CD4-positive, alpha-beta T cell (primary cell): ENCODE results near the gene EML6. TPM values are rescaled to one million over a fixed set of nuclear protein-coding genes. Genes with fewer than 3 reads are reported as not detected.

Experiments
- ATAC-seq: fragments of 200-7000 bp; cut with Tn5 transposase; one replicate; pipeline ENCODE4 v1.10.0; 2022; ENCODE audit warnings: mild to moderate bottlenecking; ENCODE audit not compliant: poor library complexity
- CTCF ChIA-PET: fragments of 350-600 bp; sonication (Branson Sonifier 250); formaldehyde crosslinking; loops from one replicate; lab custom pipeline; 2021; ENCODE audit warnings: antibody characterized with exemption, inconsistent platforms; lab: Charles Lee
- POLR2A ChIA-PET: fragments of 350-600 bp; sonication (Branson Sonifier 250); formaldehyde crosslinking; loops from one replicate; lab custom pipeline; 2021; ENCODE audit warnings: antibody characterized with exemption, inconsistent platforms; lab: Charles Lee
- DNase-seq, 14 experiments: peaks; one replicate each; pipeline ENCODE4 v3.0.0-alpha.2; 2013 to 2020; ENCODE audit warnings: mixed read lengths in 2 of 14
- H3K27ac ChIP-seq, 2 donors: one replicate each; pipeline versions ENCODE4 v1.5.1 to v1.7.0; 2013; ENCODE audit warnings: low read length in 2 of 2, low read depth in 1 of 2, mild to moderate bottlenecking in 1 of 2
- H3K27me3 ChIP-seq, 2 experiments: 1 replicate in 1 of 2; 2 replicates in 1 of 2; pipeline versions ENCODE4 v1.6.1 to v1.7.0; 2013; ENCODE audit warnings: low read length in 2 of 2, control low read depth in 1 of 2, mild to moderate bottlenecking in 1 of 2, moderate library complexity in 1 of 2; ENCODE audit not compliant: insufficient read depth in 2 of 2, control insufficient read depth in 1 of 2
- H3K36me3 ChIP-seq: one replicate; pipeline ENCODE4 v1.6.1; 2013; ENCODE audit warnings: low read length, control low read depth; ENCODE audit not compliant: insufficient read depth
- H3K4me1 ChIP-seq: one replicate; pipeline ENCODE4 v1.6.1; 2013; ENCODE audit warnings: low read length, control low read depth; ENCODE audit not compliant: insufficient read depth
- H3K4me3 ChIP-seq: one replicate; pipeline ENCODE4 v1.5.1; 2013; ENCODE audit warnings: mild to moderate bottlenecking, low read length, moderate library complexity
- H3K9me3 ChIP-seq, 2 experiments: 1 replicate in 1 of 2; 2 replicates in 1 of 2; pipeline versions ENCODE4 v1.6.1 to v1.7.0; 2013; ENCODE audit warnings: low read length in 2 of 2, mild to moderate bottlenecking in 2 of 2, control low read depth in 1 of 2, moderate library complexity in 1 of 2; ENCODE audit not compliant: control insufficient read depth in 1 of 2, insufficient read depth in 1 of 2
- H3K27ac Mint-ChIP-seq: one replicate; pipeline ENCODE4 v1.8.0; 2020; ENCODE audit warnings: mixed read lengths
- H3K27me3 Mint-ChIP-seq: one replicate; pipeline ENCODE4 v1.8.0; 2021; ENCODE audit warnings: mixed read lengths
- H3K36me3 Mint-ChIP-seq: one replicate; pipeline ENCODE4 v1.8.0; 2021; ENCODE audit warnings: low read depth, mixed read lengths
- H3K4me1 Mint-ChIP-seq: one replicate; pipeline ENCODE4 v1.8.0; 2021; ENCODE audit warnings: low read depth, mixed read lengths
- H3K4me3 Mint-ChIP-seq: one replicate; pipeline ENCODE4 v1.8.0; 2020; ENCODE audit warnings: mild to moderate bottlenecking, mixed read lengths
- H3K9me3 Mint-ChIP-seq: one replicate; pipeline ENCODE4 v1.8.0; 2020; ENCODE audit warnings: mixed read lengths
- CTCF ChIP-seq: fragments of 200-600 bp; IDR thresholded peaks from one replicate; pipeline ENCODE4 v1.8.0; 2022; ENCODE audit warnings: antibody characterized with exemption, mild to moderate bottlenecking
- intact Hi-C, 2 experiments: fragments of 100-400 bp; cut with DNase I in 1 of 2; cut with micrococcal nuclease in 1 of 2; formaldehyde crosslinking; loops; one replicate each; pipeline versions ENCODE4 v1.15.1 to v1.9.0; 2023 to 2025; cut with DNase I, micrococcal nuclease
- polyA plus RNA-seq, 2 donors: library from polyadenylated mRNA; unstranded; fragments of 120-200 nt; gene quantifications; one replicate each; pipeline ENCODE4 v1.2.1, GENCODE V29; 2013
- total RNA-seq, 174 experiments: library from RNA in 2 of 174; stranded (reverse) in 2 of 174; gene quantifications; one replicate each; pipeline ENCODE4 v1.2.3 and lab custom pipeline; 2021 to 2026

The EML6 gene
- total RNA-seq: under 1 TPM; 0.22 to 0.34 TPM
- polyA plus RNA-seq (2013, experiment 1 of 2): 0.62 TPM
- 0.75 TPM for polyA plus RNA-seq (2013, experiment 2 of 2)
- 0.06 to 11.2 (median 2.3) reads per million in 172 experiments for total RNA-seq (lab: John Stamatoyannopoulos, UW)

GRCh38 chr2:54723131-54723995 is at the start of gene EML6:
TSS of gene EML6 (plus strand) at chr2:54723662. CDS start at chr2:54725062, 1,400 bp downstream.
- no peaks in the 10 kb centered on the region for H3K36me3 Mint-ChIP-seq
- no peak for TF ChIP-seq CTCF
- peak; percentile 96 for ATAC-seq
- H3K4me3 Mint-ChIP-seq: peak within 1 kb of the TSS; percentile 90
- Histone ChIP-seq H3K9me3 (no peaks in the 10 kb centered on the region), H3K27me3 (peaks cover 16 to 17% of the 10 kb centered on the region in 2 experiments), H3K27ac (peak within 1 kb of the TSS in 1 of 2 donors; percentile 49), H3K4me3 (peak within 1 kb of the TSS; percentile 81), H3K36me3 (no peaks in the 10 kb centered on the region), H3K4me1 (peaks cover 22% of the 10 kb centered on the region)
- intact Hi-C loops: loop anchor here (1.0 to 10.0 kb wide), 14 partner anchors 151 to 969 kb away; partner anchors contain the start of genes ACYP2 (in 2 of the 2), PPP4R3B (in 2 of the 2), ASB3 (in 1 of the 2) and CFAP36 (in 1 of the 2)
- H3K27me3 Mint-ChIP-seq: peaks cover 66% of the 10 kb centered on the region
- CTCF ChIA-PET: interaction anchor here (1.0 to 1.4 kb wide), 4 partner anchors 19 to 607 kb away, joined by 3 to 4 read pairs (median 3); no protein-coding TSS in a partner anchor
- DNase-seq: peak; percentile 94 to 99 (median 98)
- peak within 1 kb of the TSS; percentile 28 for H3K27ac Mint-ChIP-seq
- peaks cover 21% of the 10 kb centered on the region for H3K4me1 Mint-ChIP-seq
- POLR2A ChIA-PET: interaction anchor here (0.8 to 1.8 kb wide), 10 partner anchors 14 to 895 kb away, joined by 3 to 8 read pairs (median 4); partner anchors contain the start of genes ACYP2, CLHC1, RPS27A and RTN4
- no peaks in the 10 kb centered on the region for H3K9me3 Mint-ChIP-seq

- Mint-ChIP-seq H3K4me1 (peaks cover 18% of the 10 kb centered on the region), H3K36me3 (peaks cover 16% of the 10 kb centered on the region), H3K4me3 (no peak overlapping the region), H3K27me3 (no peaks in the 10 kb centered on the region), H3K27ac (no peak overlapping the region), H3K9me3 (no peaks in the 10 kb centered on the region)
- TF ChIP-seq CTCF: no peak
- CTCF ChIA-PET: no interaction called here
- Histone ChIP-seq H3K36me3 (peaks cover 5% of the 10 kb centered on the region), H3K4me3 (no peak overlapping the region), H3K27ac (no peak overlapping the region), H3K4me1 (peaks cover 11% of the 10 kb centered on the region), H3K9me3 (no peaks in the 10 kb centered on the region), H3K27me3 (no peaks in the 10 kb centered on the region)
- ATAC-seq (no peak), DNase-seq (no peak)
- intact Hi-C loops: no loop called here
- POLR2A ChIA-PET: no interaction called here
Measured at GRCh38 chr2:54675281-54675680, 48.2 kb upstream of the EML6 start.

GRCh38 chr2:54675738-54676137 is 47.7 kb upstream of the EML6 start:
- CTCF ChIA-PET: no interaction called here
- H3K4me3 ChIP-seq: no peak overlapping the region
- peaks cover 23% of the 10 kb centered on the region for H3K4me1 Mint-ChIP-seq
- H3K4me1 ChIP-seq: peaks cover 15% of the 10 kb centered on the region
- no peaks in the 10 kb centered on the region for H3K9me3 Mint-ChIP-seq
- intact Hi-C loops: no loop called here
- no peak for DNase-seq
- peaks cover 11% of the 10 kb centered on the region for H3K36me3 Mint-ChIP-seq
- peaks cover under 1% of the 10 kb centered on the region for H3K36me3 ChIP-seq
- H3K27ac ChIP-seq: no peak overlapping the region
- no peak for TF ChIP-seq CTCF
- no peaks in the 10 kb centered on the region for H3K9me3 ChIP-seq
- H3K27ac Mint-ChIP-seq: no peak overlapping the region
- no peak for ATAC-seq
- POLR2A ChIA-PET: no interaction called here
- no peaks in the 10 kb centered on the region for H3K27me3 ChIP-seq
- H3K27me3 Mint-ChIP-seq: no peaks in the 10 kb centered on the region
- H3K4me3 Mint-ChIP-seq: no peak overlapping the region
